ENCODE data around the gene FLCN. TPM values are rescaled to one million over a fixed set of nuclear protein-coding genes. Genes with fewer than 3 reads are reported as not detected.

FLCN gene
- total RNA-seq, 1 experiment from 2014 or later = 14.8 TPM

DNA sequence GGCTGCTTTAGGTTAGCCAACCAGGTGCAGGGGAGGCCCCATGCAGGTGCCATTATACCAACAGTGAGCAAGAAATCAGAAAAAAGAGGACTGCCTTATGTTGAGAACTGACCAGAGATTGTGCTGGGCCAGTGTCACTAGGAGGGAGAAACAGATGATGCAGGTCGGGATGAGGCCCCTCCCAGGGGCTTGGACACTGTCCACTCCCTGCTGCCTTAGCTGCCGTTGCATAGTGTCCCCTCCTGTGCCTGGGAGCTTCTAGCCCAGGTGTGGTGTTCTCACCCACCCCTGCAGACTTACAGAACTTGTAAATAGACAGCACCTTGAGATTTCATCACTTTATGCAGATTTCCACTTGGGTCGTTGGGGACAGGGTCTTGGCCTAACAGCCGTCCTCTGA, 67.6 kb downstream of the FLCN start:
- no peak for DNase-seq (ENCODE audit: low spot score)

DNA sequence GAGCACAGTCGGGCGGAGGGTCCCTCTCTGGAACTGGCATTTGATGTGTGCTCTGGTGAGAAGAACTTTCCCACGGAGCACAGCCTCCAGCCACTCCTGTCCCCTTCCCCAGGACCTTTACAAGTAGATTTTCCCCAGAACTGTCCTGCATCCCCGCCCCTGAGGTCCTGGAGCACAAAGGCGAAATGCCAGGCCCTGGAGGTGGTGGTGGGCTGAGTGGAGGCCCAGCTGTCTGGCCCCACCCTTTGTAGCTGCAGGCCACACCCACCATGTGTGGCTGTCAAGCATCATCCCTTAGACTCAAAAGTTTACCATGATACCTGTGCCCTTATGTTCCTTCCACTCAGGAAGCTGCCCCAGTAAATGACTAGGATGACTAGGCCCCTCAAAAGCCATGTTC, 68.6 kb downstream of the FLCN start:
- DNase-seq (ENCODE audit: low spot score) = no peak

- DNase-seq (ENCODE audit: low spot score) = no peak
Measured at GRCh38 chr17:17167986-17168385, 69.0 kb downstream of the FLCN start.

DNA sequence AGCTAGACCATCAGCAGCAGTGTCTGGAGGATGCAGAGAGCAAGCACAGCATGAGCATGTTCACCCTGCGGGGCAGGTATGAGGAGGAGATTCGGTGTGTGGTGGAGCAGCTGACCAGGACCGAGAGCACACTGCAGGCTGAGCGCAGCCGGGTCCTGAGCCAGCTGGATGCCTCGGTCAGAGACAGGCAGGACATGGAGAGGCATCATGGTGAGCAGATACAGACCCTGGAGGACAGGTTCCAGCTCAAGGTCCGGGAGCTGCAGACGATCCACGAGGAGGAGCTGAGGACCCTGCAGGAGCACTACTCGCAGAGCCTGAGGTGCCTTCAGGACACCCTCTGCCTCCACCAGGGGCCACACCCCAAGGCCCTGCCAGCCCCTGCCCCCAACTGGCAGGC, 69.6 kb downstream of the FLCN start:
- DNase-seq (ENCODE audit: low spot score) = no peak

GRCh38 chr17:17166446-17166845, 70.5 kb downstream of the FLCN start:
- no peak for DNase-seq (ENCODE audit: low spot score)

DNA sequence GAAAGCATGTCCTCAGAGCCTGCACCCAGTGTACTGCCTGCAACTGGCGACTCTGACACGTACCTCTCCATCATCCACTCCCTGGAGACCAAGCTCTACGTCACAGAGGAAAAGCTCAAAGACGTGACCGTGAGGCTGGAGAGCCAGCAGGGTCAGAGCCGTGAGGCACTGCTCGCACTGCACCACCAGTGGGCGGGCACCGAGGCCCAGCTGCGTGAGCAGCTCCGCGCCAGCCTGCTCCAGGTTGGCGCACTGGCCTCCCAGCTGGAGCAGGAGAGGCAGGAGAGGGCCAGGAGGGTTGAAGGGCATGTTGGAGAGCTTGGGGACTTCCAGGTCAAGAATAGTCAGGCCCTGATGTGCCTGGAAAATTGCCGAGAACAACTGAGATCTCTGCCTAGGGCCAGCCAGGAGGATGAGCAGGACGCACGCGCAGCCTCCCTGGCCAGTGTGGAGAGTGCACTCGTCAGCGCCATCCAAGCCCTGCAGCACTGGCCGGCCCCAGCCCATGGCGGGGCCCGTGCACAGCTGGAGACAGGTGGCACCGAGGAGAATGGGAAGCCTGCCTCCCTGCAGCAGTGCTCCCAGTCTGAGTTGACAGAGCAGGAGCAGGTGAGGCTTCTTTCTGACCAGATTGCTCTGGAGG, 71.2 kb downstream of the FLCN start:
- no peak for DNase-seq (ENCODE audit: low spot score)

GRCh38 chr17:17164676-17165075, 72.3 kb downstream of the FLCN start:
- DNase-seq (ENCODE audit: low spot score) = no peak

- DNase-seq (ENCODE audit: low spot score) = no peak
Measured at GRCh38 chr17:17164156-17164555, 72.8 kb downstream of the FLCN start.

Small RNAs within 50 kb of the gene (small RNA-seq; reads per million reads assigned to genes)
- not detected for gene RNU6-767P

Other genes with a start within 250 kb of the FLCN start
- 147 and 162 TPM in 2 replicates for gene MPRIP, start 194.7 kb downstream of the FLCN start, total RNA-seq (2014; rRNA removed; shearing (Covaris generic))
- 3.5 and 3.9 TPM in 2 replicates for gene PLD6, start 30.8 kb downstream of the FLCN start, total RNA-seq (2014; rRNA removed; shearing (Covaris generic))
- 35.4 and 44.9 TPM in 2 replicates for gene COPS3, start 44.1 kb upstream of the FLCN start, total RNA-seq (2014; rRNA removed; shearing (Covaris generic))
- gene NT5M, start 66.2 kb upstream of the FLCN start, total RNA-seq (2014; rRNA removed; shearing (Covaris generic)) = 0.41 and 2.0 TPM in 2 replicates
- gene MED9, start 239.8 kb upstream of the FLCN start, total RNA-seq (2014; rRNA removed; shearing (Covaris generic)) = 8.9 and 10.5 TPM in 2 replicates